NB4 (cell line): ENCODE measurements around the gene PCDHGA1.

Experiments
- DNase-seq: peaks from one replicate; pipeline ENCODE4 v3.0.0; 2010; ENCODE audit warnings: low read depth
- H3K4me3 ChIP-seq: one replicate; pipeline ENCODE4 v1.5.1; 2011; ENCODE audit warnings: mild to moderate bottlenecking, low read depth, low read length, moderate library complexity
- MYC ChIP-seq: IDR thresholded peaks from 2 replicates; pipeline ENCODE4 v1.6.1; 2011; ENCODE audit warnings: low read depth, low read length
- POLR2A ChIP-seq: IDR thresholded peaks from 2 replicates; pipeline ENCODE4 v1.6.1; 2011; ENCODE audit warnings: mild to moderate bottlenecking; ENCODE audit not compliant: insufficient read length; ENCODE audit errors: extremely low read depth
- TF ChIP-seq, protein P1 (sequence below): IDR thresholded peaks from 2 replicates; pipeline ENCODE4 v1.6.1; 2011; ENCODE audit warnings: low read depth, low read length
- TF ChIP-seq, protein P2 (sequence below): IDR thresholded peaks from one replicate; pipeline ENCODE4 v1.5.1; 2012; ENCODE audit warnings: low read depth, low read length

Gene PCDHGA1

DNA sequence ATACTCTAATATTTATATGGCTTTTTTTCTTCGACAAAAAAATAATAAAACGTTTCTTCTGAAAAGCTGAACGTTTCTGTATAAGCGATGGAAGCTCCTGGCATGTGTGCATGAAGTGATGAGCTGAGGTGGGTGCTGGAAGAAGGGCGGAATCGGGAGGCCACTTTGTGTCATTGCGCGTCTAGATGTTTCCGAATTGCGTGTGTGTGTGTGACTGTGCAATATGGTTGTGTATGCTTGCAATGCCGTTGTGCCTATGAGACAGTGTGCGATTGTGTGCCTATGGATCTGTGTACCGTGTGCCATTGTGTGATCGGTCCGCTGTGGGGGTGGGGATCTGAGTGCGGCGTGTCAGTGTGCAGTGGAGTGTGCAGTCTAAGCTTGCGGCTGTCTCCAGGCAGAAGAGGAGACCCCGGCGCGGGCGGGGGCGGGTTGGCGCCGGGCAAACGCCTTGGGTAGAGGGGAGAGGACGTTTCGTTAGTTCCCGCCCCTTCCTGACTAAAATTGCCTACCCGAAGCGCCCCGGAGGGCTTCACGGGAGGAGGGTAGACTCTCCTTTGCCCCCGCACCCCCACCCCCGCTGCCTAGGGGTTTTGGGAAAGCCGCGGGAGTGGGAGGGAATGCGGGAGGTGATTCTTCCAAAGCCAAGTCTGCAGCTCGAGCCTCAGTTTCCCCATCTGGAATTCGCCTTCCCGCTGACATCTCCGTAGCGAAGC lies 182.8 kb downstream of the PCDHGA1 start:
- no peak overlapping the region for H3K4me3 ChIP-seq
- DNase-seq, result peak; percentile 16
- TF ChIP-seq, protein P1, sequence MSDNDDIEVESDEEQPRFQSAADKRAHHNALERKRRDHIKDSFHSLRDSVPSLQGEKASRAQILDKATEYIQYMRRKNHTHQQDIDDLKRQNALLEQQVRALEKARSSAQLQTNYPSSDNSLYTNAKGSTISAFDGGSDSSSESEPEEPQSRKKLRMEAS, result no peak
- TF ChIP-seq MYC (no peak), POLR2A (no peak)
- TF ChIP-seq, protein P2, sequence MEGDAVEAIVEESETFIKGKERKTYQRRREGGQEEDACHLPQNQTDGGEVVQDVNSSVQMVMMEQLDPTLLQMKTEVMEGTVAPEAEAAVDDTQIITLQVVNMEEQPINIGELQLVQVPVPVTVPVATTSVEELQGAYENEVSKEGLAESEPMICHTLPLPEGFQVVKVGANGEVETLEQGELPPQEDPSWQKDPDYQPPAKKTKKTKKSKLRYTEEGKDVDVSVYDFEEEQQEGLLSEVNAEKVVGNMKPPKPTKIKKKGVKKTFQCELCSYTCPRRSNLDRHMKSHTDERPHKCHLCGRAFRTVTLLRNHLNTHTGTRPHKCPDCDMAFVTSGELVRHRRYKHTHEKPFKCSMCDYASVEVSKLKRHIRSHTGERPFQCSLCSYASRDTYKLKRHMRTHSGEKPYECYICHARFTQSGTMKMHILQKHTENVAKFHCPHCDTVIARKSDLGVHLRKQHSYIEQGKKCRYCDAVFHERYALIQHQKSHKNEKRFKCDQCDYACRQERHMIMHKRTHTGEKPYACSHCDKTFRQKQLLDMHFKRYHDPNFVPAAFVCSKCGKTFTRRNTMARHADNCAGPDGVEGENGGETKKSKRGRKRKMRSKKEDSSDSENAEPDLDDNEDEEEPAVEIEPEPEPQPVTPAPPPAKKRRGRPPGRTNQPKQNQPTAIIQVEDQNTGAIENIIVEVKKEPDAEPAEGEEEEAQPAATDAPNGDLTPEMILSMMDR, result no peak

DNA sequence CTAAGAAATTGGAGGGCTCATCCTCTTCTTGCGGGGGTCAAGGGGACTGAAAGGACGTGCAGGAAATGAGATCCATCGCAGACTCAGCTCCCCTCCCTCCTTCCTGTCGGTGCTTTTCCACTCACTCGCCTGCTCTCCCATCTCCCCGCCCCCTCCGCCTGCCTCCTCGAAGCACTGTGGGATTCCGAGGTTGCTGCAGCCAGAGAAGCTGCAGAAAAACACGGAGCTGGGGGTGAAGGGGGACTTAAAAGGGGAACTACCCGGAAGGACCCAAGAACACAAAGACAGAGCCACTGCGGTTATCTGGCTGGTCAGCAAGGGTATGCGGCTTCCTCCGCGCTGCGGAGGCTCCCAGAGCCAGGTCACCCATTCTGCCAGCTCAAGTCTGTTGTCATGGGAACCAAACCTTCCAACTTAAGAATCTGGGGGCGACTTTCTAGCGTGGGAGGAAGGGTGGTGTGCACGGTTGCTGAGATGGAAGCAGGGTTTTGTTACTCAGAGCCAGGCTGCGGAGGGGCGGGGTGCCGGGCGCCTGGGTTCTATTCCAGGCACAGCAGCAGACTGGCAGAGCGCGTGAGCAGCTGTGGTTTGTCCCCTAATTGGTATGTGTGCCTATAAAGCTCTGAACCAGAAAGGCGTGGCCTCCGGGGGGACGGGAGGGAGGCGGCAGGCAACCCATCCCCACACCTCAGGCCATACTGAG lies 183.5 kb downstream of the PCDHGA1 start:
- no peak overlapping the region for H3K4me3 ChIP-seq
- TF ChIP-seq MYC (no peak), POLR2A (no peak)
- TF ChIP-seq, protein P1, result no peak
- TF ChIP-seq, protein P2, result no peak
- peak; percentile 33 for DNase-seq

DNA sequence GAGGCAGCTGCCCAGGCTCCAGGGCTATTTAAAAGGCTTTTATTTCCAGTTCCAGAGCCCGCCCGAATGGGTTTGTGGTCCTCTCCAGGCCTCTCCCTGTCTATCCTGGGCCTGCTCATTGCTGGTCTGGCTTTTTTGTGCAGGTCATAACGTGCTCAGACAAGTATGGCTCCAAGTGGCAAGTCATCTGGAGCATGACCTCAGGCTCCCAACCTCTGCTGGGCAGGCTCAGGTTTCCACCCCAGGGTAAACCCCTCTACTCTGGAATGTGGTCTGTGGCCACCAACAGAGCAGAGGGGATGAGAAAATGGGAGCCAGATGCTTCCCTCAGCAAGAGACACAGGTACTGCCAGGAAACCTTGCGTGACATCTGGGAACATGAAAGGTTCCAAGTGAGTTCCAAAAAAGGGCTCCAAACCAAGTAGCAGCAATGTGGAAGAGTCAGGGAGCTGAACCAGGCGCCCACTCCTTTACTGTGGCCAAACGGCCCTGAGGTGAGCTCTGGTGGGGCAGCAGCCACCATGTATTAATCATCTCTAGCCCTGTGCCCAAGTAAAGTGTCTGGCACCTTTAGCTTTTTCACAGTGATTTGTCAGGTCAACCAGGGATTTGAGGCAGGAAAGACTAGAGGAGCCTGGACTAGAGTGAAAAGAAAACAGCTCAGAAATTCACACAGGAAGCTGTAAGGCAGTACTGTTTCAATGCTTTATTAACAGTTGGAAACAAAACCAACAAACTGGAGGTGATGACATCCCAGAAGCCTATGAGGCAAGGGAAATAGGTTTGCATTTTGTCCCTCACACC lies 184.2 kb downstream of the PCDHGA1 start:
- no peak for TF ChIP-seq MYC
- TF ChIP-seq POLR2A, result no peak
- TF ChIP-seq, protein P1, result no peak
- TF ChIP-seq, protein P2, result no peak
- DNase-seq, result no peak
- H3K4me3 ChIP-seq, result no peak overlapping the region

DNA sequence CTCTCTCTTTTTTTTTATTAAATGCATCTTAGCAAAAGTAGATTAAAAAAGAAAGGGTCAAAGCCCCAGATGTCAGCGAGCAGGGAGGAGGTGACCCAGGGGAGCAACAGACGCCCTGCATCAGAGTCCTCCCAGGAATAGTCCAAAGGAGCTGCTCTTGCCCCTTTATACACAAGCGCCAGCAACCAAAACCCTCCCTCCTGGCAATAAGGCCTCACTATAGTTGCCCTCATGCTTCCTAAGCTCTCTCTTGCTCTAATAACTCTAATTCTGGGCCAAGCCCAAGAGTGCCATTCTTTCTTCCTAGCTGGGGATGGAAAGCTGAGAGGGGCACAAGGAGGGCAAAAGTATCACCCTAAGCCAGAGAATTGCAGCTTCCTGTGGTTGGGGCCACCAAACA lies 184.8 kb downstream of the PCDHGA1 start:
- no peak for DNase-seq
- no peak overlapping the region for H3K4me3 ChIP-seq
- TF ChIP-seq, protein P2, result no peak
- TF ChIP-seq POLR2A, result no peak
- TF ChIP-seq, protein P1, result no peak
- no peak for TF ChIP-seq MYC

DNA sequence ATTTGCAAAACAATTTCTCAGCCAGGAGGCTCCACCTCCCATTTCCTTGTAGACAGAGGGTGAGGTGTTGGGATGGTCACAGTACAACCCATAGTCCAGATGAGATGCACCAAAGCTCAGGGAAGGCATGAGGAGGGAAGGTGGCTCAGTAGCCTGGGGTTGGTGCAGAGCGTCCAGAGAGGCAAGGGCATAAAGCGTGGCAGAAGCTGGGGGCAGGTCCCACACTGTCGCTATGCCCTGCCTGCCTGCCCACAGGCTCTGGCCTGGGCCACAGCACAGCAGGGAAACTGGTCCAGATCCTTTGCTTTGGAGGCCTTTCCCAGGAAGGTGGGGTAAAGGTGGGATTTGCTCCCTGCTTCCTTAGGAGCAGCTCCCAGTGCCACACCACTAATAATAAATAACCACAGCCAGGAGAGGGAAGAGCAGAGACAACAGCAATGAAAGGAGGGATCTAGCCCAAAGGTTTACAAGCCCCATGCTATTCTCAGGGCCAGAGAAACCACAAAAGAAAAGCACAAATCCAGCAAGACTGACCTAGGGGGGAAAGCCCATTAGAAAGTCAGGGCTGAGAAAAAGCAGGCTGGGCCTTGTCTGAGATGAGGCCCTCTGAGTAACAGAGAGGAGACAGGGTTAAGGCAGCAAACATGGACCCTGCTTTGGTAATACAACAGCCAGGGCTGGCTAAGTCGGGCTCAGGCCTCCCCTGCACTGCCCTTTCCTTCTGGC lies 185.8 kb downstream of the PCDHGA1 start:
- DNase-seq, result no peak
- TF ChIP-seq, protein P2, result no peak
- TF ChIP-seq POLR2A (no peak), MYC (no peak)
- TF ChIP-seq, protein P1, result no peak

More for the DNA sequence above, 185.8 kb downstream of the PCDHGA1 start:
- no peak overlapping the region for H3K4me3 ChIP-seq
